ENCODE data around the gene B3GALT5. TPM values are rescaled to one million over a fixed set of nuclear protein-coding genes. Genes with fewer than 3 reads are reported as not detected.

B3GALT5 gene
- total and polyA plus RNA-seq, 2 donors (not counting 1 experiment from before 2014, with no cell fraction given), result not detected

- Histone ChIP-seq H3K36me3 (replicated peaks in 1 of 2; ENCODE audit: control extremely low read depth in 1 of 2, control insufficient read depth in 1 of 2, extremely low read depth in 1 of 2, insufficient read depth in 2 of 2, low read length in 1 of 2) (no peaks in the 10 kb centered on the region), H3K4me2 (replicated peaks; ENCODE audit: low read depth, low read length, poor library complexity, severe bottlenecking) (no peak overlapping the region), H3K79me2 (ENCODE audit: control insufficient read depth, insufficient read depth, low read length) (no peaks in the 10 kb centered on the region), H3K9me3 (ENCODE audit: control extremely low read depth in 1 of 3, control insufficient read depth in 2 of 3, insufficient read depth in 1 of 3, low read length in 2 of 3) (peaks cover 0 to 32% (median 7%) of the 10 kb centered on the region in 3 donors), H3K27me3 (replicated peaks in 1 of 4; ENCODE audit: control extremely low read depth in 1 of 4, control insufficient read depth in 3 of 4, insufficient read depth in 4 of 4, low read length in 3 of 4) (no peaks in the 10 kb centered on the region), H3K27ac (ENCODE audit: low read length in 2 of 2) (no peak overlapping the region), H4K20me1 (ENCODE audit: control insufficient read depth, insufficient read depth, low read length, poor library complexity, severe bottlenecking) (no peaks in the 10 kb centered on the region), H3K4me3 (ENCODE audit: control extremely low read depth in 1 of 5, extremely low read depth in 1 of 5, insufficient read depth in 1 of 5, low read depth in 2 of 5, low read length in 4 of 5) (no peak overlapping the region), H3K4me1 (ENCODE audit: control insufficient read depth in 2 of 2, insufficient read depth in 2 of 2, low read length in 2 of 2) (no peaks in the 10 kb centered on the region), H3K9ac (ENCODE audit: low read length) (no peak overlapping the region), H2AFZ (ENCODE audit: insufficient read depth, low read depth, low read length, poor library complexity, severe bottlenecking) (no peak overlapping the region)
- no peak for TF ChIP-seq EZH2 (IDR thresholded peaks at IDR 0.05; ENCODE audit: borderline replicate concordance, insufficient read depth, low read depth, low read length, poor library complexity, severe bottlenecking)
- TF ChIP-seq CTCF (IDR thresholded peaks at IDR 0.05), result no peak
- intact Hi-C loops (cut with micrococcal nuclease), result no loop called here
- Mint-ChIP-seq H3K9me3 (ENCODE audit: insufficient read depth) (peaks cover 9% of the 10 kb centered on the region), H3K27me3 (no peaks in the 10 kb centered on the region), H3K4me1 (no peaks in the 10 kb centered on the region), H3K4me3 (no peak overlapping the region), H3K27ac (no peak overlapping the region)
- CTCF ChIA-PET, result no interaction called here
- WGBS (ENCODE audit: insufficient coverage), result 77% methylated on average over 8 of the region's 8 CpGs
- DNase-seq (no peak), ATAC-seq (ENCODE audit: low read depth) (no peak)
- POLR2A ChIA-PET, result no interaction called here
Observed at GRCh38 chr21:39656209-39656608, 43.5 kb downstream of the B3GALT5 start.

- H3K4me1 ChIP-seq (ENCODE audit: control insufficient read depth in 2 of 2, insufficient read depth in 2 of 2, low read length in 2 of 2), result no peaks in the 10 kb centered on the region
- no peaks in the 10 kb centered on the region for H3K27me3 ChIP-seq (replicated peaks in 1 of 4; ENCODE audit: control extremely low read depth in 1 of 4, control insufficient read depth in 3 of 4, insufficient read depth in 4 of 4, low read length in 3 of 4)
- 99% methylated on average over 5 of the region's 5 CpGs for WGBS (ENCODE audit: insufficient coverage)
- no peak overlapping the region for H3K4me3 Mint-ChIP-seq
- intact Hi-C loops (cut with micrococcal nuclease), result no loop called here
- ATAC-seq (ENCODE audit: low read depth) (no peak), DNase-seq (no peak)
- peaks cover 0 to 35% (median 7%) of the 10 kb centered on the region in 3 donors for H3K9me3 ChIP-seq (ENCODE audit: control extremely low read depth in 1 of 3, control insufficient read depth in 2 of 3, insufficient read depth in 1 of 3, low read length in 2 of 3)
- H3K27me3 Mint-ChIP-seq, result no peaks in the 10 kb centered on the region
- TF ChIP-seq CTCF (IDR thresholded peaks at IDR 0.05) (no peak), EZH2 (IDR thresholded peaks at IDR 0.05; ENCODE audit: borderline replicate concordance, insufficient read depth, low read depth, low read length, poor library complexity, severe bottlenecking) (no peak)
- H3K4me2 ChIP-seq (replicated peaks; ENCODE audit: low read depth, low read length, poor library complexity, severe bottlenecking), result no peak overlapping the region
- no peak overlapping the region for H3K4me3 ChIP-seq (ENCODE audit: control extremely low read depth in 1 of 5, extremely low read depth in 1 of 5, insufficient read depth in 1 of 5, low read depth in 2 of 5, low read length in 4 of 5)
- no peaks in the 10 kb centered on the region for H3K36me3 ChIP-seq (replicated peaks in 1 of 2; ENCODE audit: control extremely low read depth in 1 of 2, control insufficient read depth in 1 of 2, extremely low read depth in 1 of 2, insufficient read depth in 2 of 2, low read length in 1 of 2)
- H3K27ac ChIP-seq (ENCODE audit: low read length in 2 of 2), result no peak overlapping the region
- ChIA-PET CTCF (no interaction called here), POLR2A (no interaction called here)
- H3K79me2 ChIP-seq (ENCODE audit: control insufficient read depth, insufficient read depth, low read length), result no peaks in the 10 kb centered on the region
- no peak overlapping the region for H2AFZ ChIP-seq (ENCODE audit: insufficient read depth, low read depth, low read length, poor library complexity, severe bottlenecking)
- H3K9me3 Mint-ChIP-seq (ENCODE audit: insufficient read depth), result peaks cover 7% of the 10 kb centered on the region
- no peak overlapping the region for H3K27ac Mint-ChIP-seq
- no peaks in the 10 kb centered on the region for H3K4me1 Mint-ChIP-seq
- no peak overlapping the region for H3K9ac ChIP-seq (ENCODE audit: low read length)
- no peaks in the 10 kb centered on the region for H4K20me1 ChIP-seq (ENCODE audit: control insufficient read depth, insufficient read depth, low read length, poor library complexity, severe bottlenecking)
Observed at GRCh38 chr21:39657091-39657689, 44.5 kb downstream of the B3GALT5 start.

Measured in B cell (primary cell).